Sigmoid colon (tissue), 4 donors: ENCODE measurements around the gene VPS8.

Experiments
- EP300 ChIP-seq, 4 donors: sonication (generic); formaldehyde crosslinking; IDR thresholded peaks; one replicate each; pipeline ENCODE4 v1.6.1; 2017; ENCODE audit warnings: antibody characterized with exemption in 4 of 4
- POLR2A ChIP-seq, 2 donors: fragments of 450-650 bp; IDR thresholded peaks; one replicate each; pipeline ENCODE4 v1.6.1; 2016; ENCODE audit warnings: antibody characterized with exemption in 2 of 2, mild to moderate bottlenecking in 2 of 2, moderate library complexity in 2 of 2
- TF ChIP-seq, protein P1 (sequence below), 4 experiments: fragments of 450-650 bp in 3 of 4; fragments of 200-600 bp in 1 of 4; IDR thresholded peaks; one replicate each; pipeline ENCODE4 v1.5.1; 2016 to 2019; ENCODE audit warnings: antibody characterized with exemption in 4 of 4, mild to moderate bottlenecking in 3 of 4, moderate library complexity in 2 of 4

DNA sequence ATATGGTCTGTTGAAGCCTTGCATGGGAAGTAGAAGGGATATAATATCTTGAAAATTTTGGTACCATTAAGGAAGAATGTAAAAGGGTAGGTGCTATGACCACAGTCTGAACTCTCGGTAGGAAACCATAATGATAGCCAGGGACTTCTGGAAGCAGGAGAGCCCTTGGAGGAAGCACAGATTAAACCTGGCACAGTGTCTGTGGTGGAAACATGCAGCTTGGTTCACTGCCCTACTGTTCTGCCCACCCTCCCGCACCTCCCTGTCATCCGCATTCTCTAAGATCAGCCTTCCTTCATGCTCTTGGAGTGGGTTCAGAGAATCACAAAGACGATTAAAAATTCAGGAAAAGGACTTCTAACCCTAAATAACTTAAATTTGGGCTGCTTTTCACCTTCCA is 20.9 kb downstream of the VPS8 start:
- TF ChIP-seq EP300 (IDR thresholded peaks at IDR 0.05) (no peak), POLR2A (IDR thresholded peaks at IDR 0.05) (no peak)
- TF ChIP-seq, protein P1, sequence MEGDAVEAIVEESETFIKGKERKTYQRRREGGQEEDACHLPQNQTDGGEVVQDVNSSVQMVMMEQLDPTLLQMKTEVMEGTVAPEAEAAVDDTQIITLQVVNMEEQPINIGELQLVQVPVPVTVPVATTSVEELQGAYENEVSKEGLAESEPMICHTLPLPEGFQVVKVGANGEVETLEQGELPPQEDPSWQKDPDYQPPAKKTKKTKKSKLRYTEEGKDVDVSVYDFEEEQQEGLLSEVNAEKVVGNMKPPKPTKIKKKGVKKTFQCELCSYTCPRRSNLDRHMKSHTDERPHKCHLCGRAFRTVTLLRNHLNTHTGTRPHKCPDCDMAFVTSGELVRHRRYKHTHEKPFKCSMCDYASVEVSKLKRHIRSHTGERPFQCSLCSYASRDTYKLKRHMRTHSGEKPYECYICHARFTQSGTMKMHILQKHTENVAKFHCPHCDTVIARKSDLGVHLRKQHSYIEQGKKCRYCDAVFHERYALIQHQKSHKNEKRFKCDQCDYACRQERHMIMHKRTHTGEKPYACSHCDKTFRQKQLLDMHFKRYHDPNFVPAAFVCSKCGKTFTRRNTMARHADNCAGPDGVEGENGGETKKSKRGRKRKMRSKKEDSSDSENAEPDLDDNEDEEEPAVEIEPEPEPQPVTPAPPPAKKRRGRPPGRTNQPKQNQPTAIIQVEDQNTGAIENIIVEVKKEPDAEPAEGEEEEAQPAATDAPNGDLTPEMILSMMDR (IDR thresholded peaks at IDR 0.05): no peak
